ENCODE measurements around the gene WDR20.

WDR20 gene

DNA sequence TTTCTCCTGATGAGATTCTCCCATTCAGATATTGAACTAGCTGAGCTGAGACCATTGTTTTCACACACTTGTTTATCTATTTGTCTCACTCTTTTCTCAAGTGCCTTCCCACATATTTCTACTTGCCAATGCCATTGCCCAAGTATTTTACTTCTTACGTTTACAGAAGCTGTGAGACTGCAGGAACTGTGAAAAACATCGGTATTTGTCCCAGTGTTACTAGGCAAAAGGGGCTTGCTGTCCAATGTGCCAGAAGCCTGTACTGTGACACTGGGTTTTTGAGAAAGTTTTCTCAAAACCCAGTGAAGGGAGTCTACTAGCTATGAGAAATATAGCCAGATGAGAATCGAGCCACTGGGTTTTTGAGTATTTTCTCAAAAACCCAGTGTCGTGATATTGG lies 37.5 kb downstream of the WDR20 start:
- Histone ChIP-seq H3K27ac (no peak overlapping the region), H3K4me1 (ENCODE audit: control insufficient read depth in 1 of 2, insufficient read depth in 1 of 2, low read depth in 1 of 2, low read length in 1 of 2) (no peaks in the 10 kb centered on the region), H3K36me3 (peaks cover 4% of the 10 kb centered on the region), H3K27me3 (no peaks in the 10 kb centered on the region), H3K9me3 (no peaks in the 10 kb centered on the region), H3K4me3 (ENCODE audit: low read depth in 1 of 2, low read length in 1 of 2) (no peak overlapping the region)
- TF ChIP-seq, protein P1, sequence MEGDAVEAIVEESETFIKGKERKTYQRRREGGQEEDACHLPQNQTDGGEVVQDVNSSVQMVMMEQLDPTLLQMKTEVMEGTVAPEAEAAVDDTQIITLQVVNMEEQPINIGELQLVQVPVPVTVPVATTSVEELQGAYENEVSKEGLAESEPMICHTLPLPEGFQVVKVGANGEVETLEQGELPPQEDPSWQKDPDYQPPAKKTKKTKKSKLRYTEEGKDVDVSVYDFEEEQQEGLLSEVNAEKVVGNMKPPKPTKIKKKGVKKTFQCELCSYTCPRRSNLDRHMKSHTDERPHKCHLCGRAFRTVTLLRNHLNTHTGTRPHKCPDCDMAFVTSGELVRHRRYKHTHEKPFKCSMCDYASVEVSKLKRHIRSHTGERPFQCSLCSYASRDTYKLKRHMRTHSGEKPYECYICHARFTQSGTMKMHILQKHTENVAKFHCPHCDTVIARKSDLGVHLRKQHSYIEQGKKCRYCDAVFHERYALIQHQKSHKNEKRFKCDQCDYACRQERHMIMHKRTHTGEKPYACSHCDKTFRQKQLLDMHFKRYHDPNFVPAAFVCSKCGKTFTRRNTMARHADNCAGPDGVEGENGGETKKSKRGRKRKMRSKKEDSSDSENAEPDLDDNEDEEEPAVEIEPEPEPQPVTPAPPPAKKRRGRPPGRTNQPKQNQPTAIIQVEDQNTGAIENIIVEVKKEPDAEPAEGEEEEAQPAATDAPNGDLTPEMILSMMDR (IDR thresholded peaks at IDR 0.05) = no peak

DNA sequence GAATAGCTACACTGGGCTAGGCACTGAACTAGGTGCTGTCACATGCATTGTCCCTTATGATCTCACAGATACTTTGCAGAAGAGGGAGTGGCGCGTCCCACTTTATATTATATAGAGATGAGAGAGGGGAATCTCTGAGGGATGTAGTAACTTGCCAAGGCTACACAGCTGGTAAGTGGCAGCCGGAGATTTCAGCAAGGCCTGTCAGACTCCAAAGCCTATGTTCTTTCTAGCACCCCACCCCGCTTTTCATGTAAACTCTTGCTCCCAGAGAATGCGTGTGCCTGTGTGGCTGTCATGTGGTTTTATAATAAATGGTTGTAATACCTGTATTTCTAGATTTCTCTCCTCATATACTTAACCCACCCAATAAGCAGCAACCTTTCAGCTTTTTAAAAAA lies 39.1 kb downstream of the WDR20 start:
- Histone ChIP-seq H3K9me3 (no peaks in the 10 kb centered on the region), H3K27ac (no peak overlapping the region), H3K4me1 (ENCODE audit: control insufficient read depth in 1 of 2, insufficient read depth in 1 of 2, low read depth in 1 of 2, low read length in 1 of 2) (no peaks in the 10 kb centered on the region), H3K4me3 (ENCODE audit: low read depth in 1 of 2, low read length in 1 of 2) (no peak overlapping the region), H3K36me3 (peaks cover 4% of the 10 kb centered on the region), H3K27me3 (no peaks in the 10 kb centered on the region)
- TF ChIP-seq, protein P1 (IDR thresholded peaks at IDR 0.05) = no peak

DNA sequence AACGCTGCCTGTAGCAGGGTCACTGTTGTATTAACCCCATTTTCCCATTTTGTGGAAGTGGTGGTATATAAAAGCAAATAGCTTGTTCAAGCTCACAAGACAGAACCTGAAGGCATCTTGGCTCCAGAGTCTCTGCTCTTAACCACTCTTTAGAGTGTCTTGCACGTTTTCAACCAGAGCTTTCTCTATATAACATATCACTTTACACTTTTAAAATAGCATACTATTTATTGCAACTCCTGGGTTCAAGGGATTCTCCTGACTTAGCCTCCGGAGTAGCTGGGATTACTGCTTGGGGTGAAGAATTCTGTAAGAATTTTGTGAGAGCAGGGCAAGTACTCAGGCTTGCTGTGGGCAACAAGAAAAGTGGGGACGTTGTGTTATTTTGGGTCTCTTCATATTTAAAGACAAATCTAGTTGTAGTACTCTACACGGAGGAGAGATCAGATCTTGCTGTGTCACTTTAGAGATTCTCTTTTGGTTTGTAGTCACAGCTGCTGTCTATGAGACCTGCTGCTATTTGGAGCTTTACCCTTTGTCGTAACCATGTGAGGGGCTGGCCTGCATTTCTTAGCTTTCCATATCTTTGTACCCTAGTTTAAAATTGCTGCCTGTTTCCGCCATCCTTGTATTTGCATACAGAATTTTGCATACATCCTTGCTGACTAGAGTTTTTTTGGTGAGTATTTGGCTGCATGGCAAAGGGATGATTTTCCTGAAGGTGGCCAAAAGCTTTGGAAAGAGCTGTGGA lies 40.7 kb downstream of the WDR20 start:
- no peak overlapping the region for H3K4me3 ChIP-seq (ENCODE audit: low read depth in 1 of 2, low read length in 1 of 2)
- no peaks in the 10 kb centered on the region for H3K4me1 ChIP-seq (ENCODE audit: control insufficient read depth in 1 of 2, insufficient read depth in 1 of 2, low read depth in 1 of 2, low read length in 1 of 2)
- no peaks in the 10 kb centered on the region for H3K9me3 ChIP-seq
- no peak overlapping the region for H3K27ac ChIP-seq
- TF ChIP-seq, protein P1 (IDR thresholded peaks at IDR 0.05) = no peak
- H3K27me3 ChIP-seq = no peaks in the 10 kb centered on the region
- peaks cover 4% of the 10 kb centered on the region for H3K36me3 ChIP-seq

DNA sequence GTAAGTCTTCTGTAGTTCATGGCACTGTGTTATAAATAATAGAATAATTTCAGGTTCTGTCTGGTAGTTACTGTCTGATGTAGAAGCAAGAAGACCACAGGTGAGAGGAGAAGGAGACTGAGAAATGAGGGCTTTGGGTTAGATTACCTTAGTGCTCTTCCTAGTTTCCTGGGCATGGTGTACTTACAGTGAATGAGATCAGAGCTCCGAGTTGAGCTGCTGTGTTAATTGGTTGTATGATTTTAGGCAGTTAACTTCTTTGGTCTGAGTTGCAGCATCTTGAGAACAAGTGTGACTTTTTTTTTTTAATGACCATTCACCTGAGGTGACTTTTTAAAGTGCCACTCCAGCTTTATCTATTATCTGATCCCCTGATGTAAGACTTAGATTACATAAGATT lies 41.5 kb downstream of the WDR20 start:
- H3K27me3 ChIP-seq = no peaks in the 10 kb centered on the region
- no peak overlapping the region for H3K27ac ChIP-seq
- H3K36me3 ChIP-seq = peaks cover 4% of the 10 kb centered on the region
- no peaks in the 10 kb centered on the region for H3K9me3 ChIP-seq
- TF ChIP-seq, protein P1 (IDR thresholded peaks at IDR 0.05) = no peak
- H3K4me3 ChIP-seq (ENCODE audit: low read depth in 1 of 2, low read length in 1 of 2) = no peak overlapping the region
- H3K4me1 ChIP-seq (ENCODE audit: control insufficient read depth in 1 of 2, insufficient read depth in 1 of 2, low read depth in 1 of 2, low read length in 1 of 2) = peaks cover 0 to 2% of the 10 kb centered on the region in 2 experiments

DNA sequence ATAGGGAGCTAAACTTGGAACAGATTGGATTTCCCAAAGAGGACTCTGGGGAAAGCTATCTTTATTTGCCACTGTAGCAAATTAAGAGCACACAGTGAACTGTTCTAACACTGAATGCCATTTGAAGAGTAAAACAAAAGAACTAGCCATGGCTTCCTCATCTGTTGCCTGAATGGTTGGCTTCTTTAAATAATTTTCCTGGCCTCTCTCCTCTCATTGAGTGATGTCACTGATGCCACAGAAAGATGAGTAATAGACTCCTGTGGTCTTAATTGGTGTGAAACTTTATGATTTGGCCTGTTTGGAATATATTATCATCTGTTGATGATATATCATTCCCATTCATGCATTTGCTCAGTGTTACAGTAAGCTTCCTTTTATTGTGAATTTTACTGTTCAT lies 42.5 kb downstream of the WDR20 start:
- peaks cover 0 to 3% of the 10 kb centered on the region in 2 experiments for H3K4me1 ChIP-seq (ENCODE audit: control insufficient read depth in 1 of 2, insufficient read depth in 1 of 2, low read depth in 1 of 2, low read length in 1 of 2)

More for the DNA sequence above, 42.5 kb downstream of the WDR20 start:
- H3K27ac ChIP-seq = no peak overlapping the region
- H3K36me3 ChIP-seq = peaks cover 4% of the 10 kb centered on the region
- no peaks in the 10 kb centered on the region for H3K9me3 ChIP-seq
- TF ChIP-seq, protein P1 (IDR thresholded peaks at IDR 0.05) = no peak
- H3K4me3 ChIP-seq (ENCODE audit: low read depth in 1 of 2, low read length in 1 of 2) = no peak overlapping the region
- H3K27me3 ChIP-seq = no peaks in the 10 kb centered on the region

All from neutrophil (primary cell).